Fibroblast of lung (primary cell): ENCODE results near the gene SLC17A9.

Source experiments
- EZH2 ChIP-seq: IDR thresholded peaks from 2 replicates; pipeline ENCODE4 v1.5.1; 2012; ENCODE audit warnings: low read length, control low read depth, mild to moderate bottlenecking; ENCODE audit errors: missing control alignments
- TF ChIP-seq, protein P1 (sequence below), 2 donors: IDR thresholded peaks in 1 of 2; conservative IDR thresholded peaks in 1 of 2; 1 replicate in 1 of 2; 2 replicates in 1 of 2; pipeline ENCODE4 v1.5.1; 2011 to 2012; ENCODE audit warnings: low read length in 2 of 2, control low read depth in 1 of 2, inconsistent platforms in 1 of 2, low read depth in 1 of 2, mild to moderate bottlenecking in 1 of 2

DNA sequence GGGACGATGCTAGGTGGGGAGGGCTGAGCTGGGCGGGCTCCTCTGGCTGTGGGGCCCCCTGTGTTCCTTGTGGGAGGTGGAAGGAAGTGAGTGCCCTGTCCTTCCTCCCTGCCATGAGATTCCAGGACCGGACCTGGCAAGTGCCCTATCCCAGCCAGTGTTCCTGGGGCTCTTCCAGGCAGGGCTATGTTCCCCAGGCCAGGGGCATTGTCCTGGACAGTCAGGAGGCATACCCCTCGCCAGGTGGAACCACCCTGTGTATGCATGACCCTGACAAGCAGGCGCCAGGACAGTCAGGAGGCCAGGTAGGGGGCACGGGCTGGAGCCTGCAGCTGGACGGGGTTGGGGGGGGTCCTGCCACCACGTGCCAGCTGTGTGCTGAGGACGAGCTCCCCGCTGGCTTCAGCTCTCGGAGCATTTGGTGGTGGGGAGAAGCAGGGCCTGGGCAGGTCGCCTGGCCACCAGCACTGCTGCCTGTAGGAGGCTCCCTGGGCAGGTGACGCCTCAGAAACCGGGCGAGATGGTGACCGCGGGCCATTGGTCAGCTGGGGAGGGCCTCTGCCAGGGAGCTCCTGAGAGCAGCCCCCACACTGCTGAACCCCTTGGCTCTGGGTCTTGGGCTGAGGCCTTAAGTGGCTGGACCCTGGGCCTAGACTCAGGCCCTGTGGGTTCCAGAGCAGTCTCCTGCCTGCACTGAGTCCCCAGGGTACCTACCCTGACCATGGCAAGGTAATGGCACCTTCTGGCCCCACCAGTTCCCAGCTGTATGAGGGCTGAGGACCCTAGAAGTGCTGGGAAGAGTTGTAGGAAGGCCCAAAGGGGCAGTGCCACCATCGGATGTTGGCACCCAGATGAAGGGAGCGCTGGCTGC lies 694 bp downstream of the SLC17A9 start:
- TF ChIP-seq, protein P1, sequence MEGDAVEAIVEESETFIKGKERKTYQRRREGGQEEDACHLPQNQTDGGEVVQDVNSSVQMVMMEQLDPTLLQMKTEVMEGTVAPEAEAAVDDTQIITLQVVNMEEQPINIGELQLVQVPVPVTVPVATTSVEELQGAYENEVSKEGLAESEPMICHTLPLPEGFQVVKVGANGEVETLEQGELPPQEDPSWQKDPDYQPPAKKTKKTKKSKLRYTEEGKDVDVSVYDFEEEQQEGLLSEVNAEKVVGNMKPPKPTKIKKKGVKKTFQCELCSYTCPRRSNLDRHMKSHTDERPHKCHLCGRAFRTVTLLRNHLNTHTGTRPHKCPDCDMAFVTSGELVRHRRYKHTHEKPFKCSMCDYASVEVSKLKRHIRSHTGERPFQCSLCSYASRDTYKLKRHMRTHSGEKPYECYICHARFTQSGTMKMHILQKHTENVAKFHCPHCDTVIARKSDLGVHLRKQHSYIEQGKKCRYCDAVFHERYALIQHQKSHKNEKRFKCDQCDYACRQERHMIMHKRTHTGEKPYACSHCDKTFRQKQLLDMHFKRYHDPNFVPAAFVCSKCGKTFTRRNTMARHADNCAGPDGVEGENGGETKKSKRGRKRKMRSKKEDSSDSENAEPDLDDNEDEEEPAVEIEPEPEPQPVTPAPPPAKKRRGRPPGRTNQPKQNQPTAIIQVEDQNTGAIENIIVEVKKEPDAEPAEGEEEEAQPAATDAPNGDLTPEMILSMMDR (conservative IDR thresholded peaks at IDR 0.05 in 1 of 2, IDR thresholded peaks at IDR 0.05 in 1 of 2; ENCODE audit: low read depth in 1 of 2, low read length in 2 of 2) = no peak
- no peak for TF ChIP-seq EZH2
